Liver (tissue), 9 donors: ENCODE results near the gene TMEM145. TPM values are rescaled to one million over a fixed set of nuclear protein-coding genes. Genes with fewer than 3 reads are reported as not detected.

Experiments
- DNase-seq: peaks from one replicate; pipeline ENCODE4 v3.0.0-alpha.2; 2017; ENCODE audit warnings: low spot score
- H3K27ac ChIP-seq, 2 donors: one replicate each; pipeline ENCODE4 v1.7.0; 2013; ENCODE audit warnings: inconsistent platforms in 2 of 2, low read length in 2 of 2, control low read depth in 1 of 2, low read depth in 1 of 2, mild to moderate bottlenecking in 1 of 2
- H3K27me3 ChIP-seq, 4 donors: one replicate each; pipeline versions ENCODE4 v1.6.1 to v1.7.0; 2013; ENCODE audit warnings: low read length in 3 of 4, inconsistent platforms in 1 of 4, mild to moderate bottlenecking in 1 of 4, moderate library complexity in 1 of 4; ENCODE audit not compliant: control insufficient read depth in 4 of 4, insufficient read depth in 4 of 4
- H3K36me3 ChIP-seq, 4 donors: one replicate each; pipeline versions ENCODE4 v1.6.1 to v1.7.0; 2013; ENCODE audit warnings: low read length in 3 of 4, mild to moderate bottlenecking in 3 of 4, low read depth in 1 of 4, moderate library complexity in 1 of 4; ENCODE audit not compliant: control insufficient read depth in 4 of 4, insufficient read depth in 3 of 4
- H3K4me1 ChIP-seq, 4 donors: one replicate each; pipeline versions ENCODE4 v1.6.1 to v1.7.0; 2013; ENCODE audit warnings: low read length in 3 of 4, mild to moderate bottlenecking in 3 of 4, moderate library complexity in 1 of 4; ENCODE audit not compliant: control insufficient read depth in 4 of 4, insufficient read depth in 4 of 4
- H3K4me3 ChIP-seq, 3 donors: one replicate each; pipeline versions ENCODE4 v1.6.1 to v1.7.0; 2013; ENCODE audit warnings: low read length in 3 of 3, control low read depth in 1 of 3, low read depth in 1 of 3, mild to moderate bottlenecking in 1 of 3
- H3K9ac ChIP-seq, 2 donors: one replicate each; pipeline ENCODE4 v1.7.0; 2013; ENCODE audit warnings: low read length in 2 of 2, mild to moderate bottlenecking in 2 of 2, moderate library complexity in 2 of 2, control low read depth in 1 of 2, low read depth in 1 of 2
- H3K9me3 ChIP-seq, 4 donors: one replicate each; pipeline versions ENCODE4 v1.6.1 to v1.7.0; 2013; ENCODE audit warnings: low read length in 3 of 4; ENCODE audit not compliant: control insufficient read depth in 4 of 4
- FOXA2 ChIP-seq: IDR thresholded peaks from 2 replicates; pipeline ENCODE4 v1.6.1; 2016; ENCODE audit warnings: antibody characterized with exemption
- HNF4A ChIP-seq, 2 donors: conservative IDR thresholded peaks; 2 replicates each; pipeline ENCODE4 v1.6.1; 2016; ENCODE audit warnings: antibody characterized with exemption in 2 of 2, mild to moderate bottlenecking in 2 of 2
- HNF4G ChIP-seq: IDR thresholded peaks from 2 replicates; pipeline ENCODE4 v1.6.1; 2016; ENCODE audit warnings: antibody characterized with exemption
- RXRA ChIP-seq, 2 donors: IDR thresholded peaks; 2 replicates each; pipeline ENCODE4 v1.6.1; 2017 to 2018; ENCODE audit warnings: antibody characterized with exemption in 2 of 2, mild to moderate bottlenecking in 1 of 2
- YY1 ChIP-seq: IDR thresholded peaks from 2 replicates; pipeline ENCODE4 v1.6.1; 2016; ENCODE audit warnings: antibody characterized with exemption, mild to moderate bottlenecking
- WGBS: extraction: QIAGEN DNeasy Blood & Tissue Kit; methylation state at CpG from one replicate; pipeline ENCODE4 v1.1.7; 2013; 5-methylcytosine and 5-hydroxymethylcytosine counted together
- polyA plus RNA-seq, 2 donors: library from polyadenylated mRNA; stranded (reverse) in 1 of 2; unstranded in 1 of 2; fragments of 200-250 nt in 1 of 2; fragments of >200 nt in 1 of 2; fragmentation: Nextera tagmentation in 1 of 2; extraction: Ambion mirVana in 1 of 2; gene quantifications; one replicate each; pipeline versions ENCODE4 v1.2.1 to v1.2.3, GENCODE V29; 2013 to 2015
- total RNA-seq, 2 donors: library from RNA; depleted of rRNA; stranded (reverse); fragments of >200 nt; gene quantifications; one replicate each; pipeline ENCODE4 v1.2.3, GENCODE V29; 2014
- TF ChIP-seq, protein P1 (sequence below): IDR thresholded peaks from 2 replicates; pipeline ENCODE4 v1.6.1; 2016; ENCODE audit warnings: antibody characterized with exemption
- TF ChIP-seq, protein P2 (sequence below): IDR thresholded peaks from 2 replicates; pipeline ENCODE4 v1.6.1; 2016; ENCODE audit warnings: antibody characterized with exemption, mild to moderate bottlenecking
- TF ChIP-seq, protein P3 (sequence below): IDR thresholded peaks from 2 replicates; pipeline ENCODE4 v1.6.1; 2016; ENCODE audit warnings: antibody characterized with exemption
- TF ChIP-seq, protein P4 (sequence below): IDR thresholded peaks from 2 replicates; pipeline ENCODE4 v1.6.1; 2016; ENCODE audit warnings: antibody characterized with exemption
- TF ChIP-seq, protein P5 (sequence below): fragments of 150-350 bp; IDR thresholded peaks from 2 replicates; pipeline ENCODE4 v1.5.1; 2017; ENCODE audit warnings: improper control_type of control experiment, low read depth, low read length; ENCODE audit not compliant: missing input control
- donor health status: healthy.
- donor health status: healthy.
- donor health status: healthy.
- donor health status: healthy.
- donor health status: healthy.

The TMEM145 gene
- total and polyA plus RNA-seq, 4 donors = 0.02 to 0.08 TPM; not detected in 2

DNA sequence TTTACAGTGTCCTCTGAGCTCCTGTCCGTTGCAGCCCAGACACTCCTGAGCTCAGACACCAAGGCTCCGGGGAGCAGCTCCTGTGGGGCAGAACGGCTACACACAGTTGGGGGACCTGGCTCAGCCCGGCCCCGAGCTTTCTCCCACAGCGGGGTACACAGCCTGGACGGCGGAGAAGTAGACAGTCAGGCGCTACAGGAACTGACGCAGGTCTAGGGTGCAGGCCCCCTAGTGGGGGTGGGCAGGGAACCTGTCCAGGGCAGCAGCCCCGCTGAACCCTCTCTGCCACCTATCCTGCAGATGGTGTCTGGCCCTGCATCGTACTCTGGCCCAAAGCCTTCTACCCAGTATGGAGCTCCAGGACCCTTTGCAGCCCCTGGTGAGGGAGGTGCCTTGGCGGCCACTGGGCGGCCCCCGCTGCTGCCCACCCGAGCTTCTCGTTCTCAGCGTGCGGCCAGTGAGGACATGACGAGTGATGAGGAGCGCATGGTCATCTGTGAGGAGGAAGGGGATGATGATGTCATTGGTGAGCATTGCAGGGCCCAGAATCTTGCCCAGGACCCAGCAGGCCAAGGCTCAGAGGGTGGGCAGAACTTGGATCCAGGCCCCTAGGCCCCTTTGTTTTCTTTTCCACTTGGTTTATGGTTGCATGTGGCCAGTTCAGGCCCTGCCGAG lies 24.1 kb upstream of the TMEM145 start:
- no peak overlapping the region for H3K9ac ChIP-seq
- H3K4me1 ChIP-seq = peaks cover 7 to 20% (median 17%) of the 10 kb centered on the region in 4 donors
- H3K36me3 ChIP-seq = peaks cover 22 to 71% (median 40%) of the 10 kb centered on the region in 4 donors
- H3K4me3 ChIP-seq = no peak overlapping the region
- H3K27me3 ChIP-seq = no peaks in the 10 kb centered on the region
- 94% methylated on average over 22 of the region's 22 CpGs for WGBS
- TF ChIP-seq FOXA2 (no peak), YY1 (no peak), RXRA (IDR thresholded peaks at IDR 0.05) (no peak), HNF4A (conservative IDR thresholded peaks at IDR 0.05) (no peak)
- TF ChIP-seq, protein P1, sequence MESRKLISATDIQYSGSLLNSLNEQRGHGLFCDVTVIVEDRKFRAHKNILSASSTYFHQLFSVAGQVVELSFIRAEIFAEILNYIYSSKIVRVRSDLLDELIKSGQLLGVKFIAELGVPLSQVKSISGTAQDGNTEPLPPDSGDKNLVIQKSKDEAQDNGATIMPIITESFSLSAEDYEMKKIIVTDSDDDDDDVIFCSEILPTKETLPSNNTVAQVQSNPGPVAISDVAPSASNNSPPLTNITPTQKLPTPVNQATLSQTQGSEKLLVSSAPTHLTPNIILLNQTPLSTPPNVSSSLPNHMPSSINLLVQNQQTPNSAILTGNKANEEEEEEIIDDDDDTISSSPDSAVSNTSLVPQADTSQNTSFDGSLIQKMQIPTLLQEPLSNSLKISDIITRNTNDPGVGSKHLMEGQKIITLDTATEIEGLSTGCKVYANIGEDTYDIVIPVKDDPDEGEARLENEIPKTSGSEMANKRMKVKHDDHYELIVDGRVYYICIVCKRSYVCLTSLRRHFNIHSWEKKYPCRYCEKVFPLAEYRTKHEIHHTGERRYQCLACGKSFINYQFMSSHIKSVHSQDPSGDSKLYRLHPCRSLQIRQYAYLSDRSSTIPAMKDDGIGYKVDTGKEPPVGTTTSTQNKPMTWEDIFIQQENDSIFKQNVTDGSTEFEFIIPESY = no peak
- TF ChIP-seq, protein P2, sequence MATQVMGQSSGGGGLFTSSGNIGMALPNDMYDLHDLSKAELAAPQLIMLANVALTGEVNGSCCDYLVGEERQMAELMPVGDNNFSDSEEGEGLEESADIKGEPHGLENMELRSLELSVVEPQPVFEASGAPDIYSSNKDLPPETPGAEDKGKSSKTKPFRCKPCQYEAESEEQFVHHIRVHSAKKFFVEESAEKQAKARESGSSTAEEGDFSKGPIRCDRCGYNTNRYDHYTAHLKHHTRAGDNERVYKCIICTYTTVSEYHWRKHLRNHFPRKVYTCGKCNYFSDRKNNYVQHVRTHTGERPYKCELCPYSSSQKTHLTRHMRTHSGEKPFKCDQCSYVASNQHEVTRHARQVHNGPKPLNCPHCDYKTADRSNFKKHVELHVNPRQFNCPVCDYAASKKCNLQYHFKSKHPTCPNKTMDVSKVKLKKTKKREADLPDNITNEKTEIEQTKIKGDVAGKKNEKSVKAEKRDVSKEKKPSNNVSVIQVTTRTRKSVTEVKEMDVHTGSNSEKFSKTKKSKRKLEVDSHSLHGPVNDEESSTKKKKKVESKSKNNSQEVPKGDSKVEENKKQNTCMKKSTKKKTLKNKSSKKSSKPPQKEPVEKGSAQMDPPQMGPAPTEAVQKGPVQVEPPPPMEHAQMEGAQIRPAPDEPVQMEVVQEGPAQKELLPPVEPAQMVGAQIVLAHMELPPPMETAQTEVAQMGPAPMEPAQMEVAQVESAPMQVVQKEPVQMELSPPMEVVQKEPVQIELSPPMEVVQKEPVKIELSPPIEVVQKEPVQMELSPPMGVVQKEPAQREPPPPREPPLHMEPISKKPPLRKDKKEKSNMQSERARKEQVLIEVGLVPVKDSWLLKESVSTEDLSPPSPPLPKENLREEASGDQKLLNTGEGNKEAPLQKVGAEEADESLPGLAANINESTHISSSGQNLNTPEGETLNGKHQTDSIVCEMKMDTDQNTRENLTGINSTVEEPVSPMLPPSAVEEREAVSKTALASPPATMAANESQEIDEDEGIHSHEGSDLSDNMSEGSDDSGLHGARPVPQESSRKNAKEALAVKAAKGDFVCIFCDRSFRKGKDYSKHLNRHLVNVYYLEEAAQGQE = no peak
- TF ChIP-seq, protein P3, sequence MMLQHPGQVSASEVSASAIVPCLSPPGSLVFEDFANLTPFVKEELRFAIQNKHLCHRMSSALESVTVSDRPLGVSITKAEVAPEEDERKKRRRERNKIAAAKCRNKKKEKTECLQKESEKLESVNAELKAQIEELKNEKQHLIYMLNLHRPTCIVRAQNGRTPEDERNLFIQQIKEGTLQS = no peak
- TF ChIP-seq, protein P4, sequence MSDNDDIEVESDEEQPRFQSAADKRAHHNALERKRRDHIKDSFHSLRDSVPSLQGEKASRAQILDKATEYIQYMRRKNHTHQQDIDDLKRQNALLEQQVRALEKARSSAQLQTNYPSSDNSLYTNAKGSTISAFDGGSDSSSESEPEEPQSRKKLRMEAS = no peak
- TF ChIP-seq, protein P5, sequence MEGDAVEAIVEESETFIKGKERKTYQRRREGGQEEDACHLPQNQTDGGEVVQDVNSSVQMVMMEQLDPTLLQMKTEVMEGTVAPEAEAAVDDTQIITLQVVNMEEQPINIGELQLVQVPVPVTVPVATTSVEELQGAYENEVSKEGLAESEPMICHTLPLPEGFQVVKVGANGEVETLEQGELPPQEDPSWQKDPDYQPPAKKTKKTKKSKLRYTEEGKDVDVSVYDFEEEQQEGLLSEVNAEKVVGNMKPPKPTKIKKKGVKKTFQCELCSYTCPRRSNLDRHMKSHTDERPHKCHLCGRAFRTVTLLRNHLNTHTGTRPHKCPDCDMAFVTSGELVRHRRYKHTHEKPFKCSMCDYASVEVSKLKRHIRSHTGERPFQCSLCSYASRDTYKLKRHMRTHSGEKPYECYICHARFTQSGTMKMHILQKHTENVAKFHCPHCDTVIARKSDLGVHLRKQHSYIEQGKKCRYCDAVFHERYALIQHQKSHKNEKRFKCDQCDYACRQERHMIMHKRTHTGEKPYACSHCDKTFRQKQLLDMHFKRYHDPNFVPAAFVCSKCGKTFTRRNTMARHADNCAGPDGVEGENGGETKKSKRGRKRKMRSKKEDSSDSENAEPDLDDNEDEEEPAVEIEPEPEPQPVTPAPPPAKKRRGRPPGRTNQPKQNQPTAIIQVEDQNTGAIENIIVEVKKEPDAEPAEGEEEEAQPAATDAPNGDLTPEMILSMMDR = no peak
- H3K27ac ChIP-seq = no peak overlapping the region
- no peak for DNase-seq
- H3K9me3 ChIP-seq = no peaks in the 10 kb centered on the region

DNA sequence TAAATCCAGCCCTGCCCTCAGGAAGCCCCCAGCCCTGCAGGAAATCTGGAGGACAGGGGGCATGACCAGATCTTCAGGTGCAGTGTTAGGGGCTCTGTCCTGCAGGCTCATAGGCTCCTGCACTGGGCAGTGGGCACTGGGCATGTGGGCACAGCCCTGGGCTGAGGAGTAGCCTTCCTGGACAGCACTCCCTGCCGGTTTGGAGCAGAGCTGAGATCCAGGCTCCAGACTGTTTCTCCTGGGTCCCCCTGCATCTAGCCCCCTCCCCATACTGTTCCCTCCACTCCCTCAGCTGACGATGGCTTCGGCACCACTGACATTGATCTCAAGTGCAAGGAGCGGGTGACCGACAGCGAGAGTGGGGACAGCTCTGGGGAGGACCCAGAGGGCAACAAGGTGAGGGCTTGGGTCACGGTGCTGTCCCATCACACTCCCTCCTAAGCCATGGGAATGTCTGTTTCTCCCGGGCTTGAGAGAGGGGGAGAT lies 23.5 kb upstream of the TMEM145 start:
- Histone ChIP-seq H3K9me3 (no peaks in the 10 kb centered on the region), H3K36me3 (peaks cover 27 to 77% (median 42%) of the 10 kb centered on the region in 4 donors), H3K4me1 (peaks cover 6 to 18% (median 16%) of the 10 kb centered on the region in 4 donors), H3K9ac (no peak overlapping the region), H3K27me3 (no peaks in the 10 kb centered on the region), H3K27ac (no peak overlapping the region), H3K4me3 (no peak overlapping the region)
- TF ChIP-seq HNF4G = no peak
- no peak for TF ChIP-seq FOXA2
- TF ChIP-seq RXRA (IDR thresholded peaks at IDR 0.05) = no peak
- TF ChIP-seq, protein P1 = no peak
- 89% methylated on average over 8 of the region's 8 CpGs for WGBS
- no peak for DNase-seq
